Lung microvascular endothelial cell (primary cell): ENCODE results near the gene ADORA1. TPM values are rescaled to one million over a fixed set of nuclear protein-coding genes. Genes with fewer than 3 reads are reported as not detected.

Source experiments
- DNase-seq, 2 donors: peaks; one replicate each; pipeline versions ENCODE4 v3.0.0 to v3.0.0-alpha.2; 2010; ENCODE audit warnings: low read depth in 2 of 2
- total RNA-seq: library from RNA; depleted of rRNA; stranded (reverse); fragments of >200 nt; gene quantifications from 2 replicates; pipeline ENCODE4 v1.2.1, GENCODE V29; 2014

The ADORA1 gene
- total RNA-seq, 1 donor from 2014 or later: not detected

GRCh38 chr1:203140743-203141520 is 13.4 kb downstream of the ADORA1 start:
- DNase-seq: no peak

GRCh38 chr1:203142124-203142523 is 14.6 kb downstream of the ADORA1 start:
- DNase-seq: no peak

- DNase-seq: no peak
These were observed 15.3 kb downstream of the ADORA1 start for GRCh38 chr1:203142684-203143408.

GRCh38 chr1:203143641-203144040 is 16.1 kb downstream of the ADORA1 start:
- no peak for DNase-seq

GRCh38 chr1:203144661-203145060 is 17.1 kb downstream of the ADORA1 start:
- no peak for DNase-seq

- DNase-seq: no peak
These were observed 18.0 kb downstream of the ADORA1 start for GRCh38 chr1:203145321-203146041.

GRCh38 chr1:203146042-203146369 is 18.5 kb downstream of the ADORA1 start:
- DNase-seq: no peak

GRCh38 chr1:203146537-203146936 is 19.0 kb downstream of the ADORA1 start:
- no peak for DNase-seq

- DNase-seq: no peak
These were observed 19.9 kb downstream of the ADORA1 start for GRCh38 chr1:203147376-203147775.

- DNase-seq: no peak
These were observed 20.6 kb downstream of the ADORA1 start for GRCh38 chr1:203148127-203148526.

GRCh38 chr1:203148579-203148978 is 21.1 kb downstream of the ADORA1 start:
- no peak for DNase-seq

- peak in 1 of 2 donors; percentile 69 for DNase-seq
These were observed 21.8 kb downstream of the ADORA1 start for GRCh38 chr1:203149188-203149840.

GRCh38 chr1:203150511-203151297 is 23.2 kb downstream of the ADORA1 start:
- DNase-seq: no peak

- DNase-seq: no peak
These were observed 24.0 kb downstream of the ADORA1 start for GRCh38 chr1:203151362-203152157.

- peak in 1 of 2 donors; percentile 36 for DNase-seq
These were observed 24.9 kb downstream of the ADORA1 start for GRCh38 chr1:203152158-203153034.

GRCh38 chr1:203153051-203153988 is 25.8 kb downstream of the ADORA1 start:
- no peak for DNase-seq

- DNase-seq: peak in 1 of 2 donors; percentile 27
These were observed 26.7 kb downstream of the ADORA1 start for GRCh38 chr1:203153989-203154821.
